Nephron (organoid): ENCODE data around the gene KLK7.

ENCODE experiments used
- H3K27ac Mint-ChIP-seq, 3 experiments: 2 replicates each; pipeline ENCODE4 v1.8.0; 2020; ENCODE audit warnings: mixed read lengths in 3 of 3, mild to moderate bottlenecking in 2 of 3, moderate library complexity in 1 of 3
- H3K27me3 Mint-ChIP-seq: 2 replicates; pipeline ENCODE4 v1.8.0; 2021; ENCODE audit warnings: low read depth, mild to moderate bottlenecking, moderate library complexity, mixed read lengths
- H3K36me3 Mint-ChIP-seq: 2 replicates; pipeline ENCODE4 v1.8.0; 2020; ENCODE audit warnings: low read depth, mixed read lengths
- H3K4me1 Mint-ChIP-seq: 2 replicates; pipeline ENCODE4 v1.8.0; 2020; ENCODE audit warnings: mixed read lengths
- H3K4me3 Mint-ChIP-seq, 3 experiments: 2 replicates each; pipeline ENCODE4 v1.8.0; 2020; ENCODE audit warnings: mild to moderate bottlenecking in 3 of 3, mixed read lengths in 3 of 3, moderate library complexity in 2 of 3
- H3K9me3 Mint-ChIP-seq: 2 replicates; pipeline ENCODE4 v1.8.0; 2020; ENCODE audit warnings: mixed read lengths
- TF ChIP-seq, protein P1 (sequence below), 3 experiments: fragments of 200-600 bp; sonication (generic); IDR thresholded peaks; one replicate each; pipeline ENCODE4 v1.5.0; 2021; ENCODE audit warnings: antibody characterized with exemption in 3 of 3; ENCODE audit not compliant: unreplicated experiment in 3 of 3

KLK7 gene

DNA sequence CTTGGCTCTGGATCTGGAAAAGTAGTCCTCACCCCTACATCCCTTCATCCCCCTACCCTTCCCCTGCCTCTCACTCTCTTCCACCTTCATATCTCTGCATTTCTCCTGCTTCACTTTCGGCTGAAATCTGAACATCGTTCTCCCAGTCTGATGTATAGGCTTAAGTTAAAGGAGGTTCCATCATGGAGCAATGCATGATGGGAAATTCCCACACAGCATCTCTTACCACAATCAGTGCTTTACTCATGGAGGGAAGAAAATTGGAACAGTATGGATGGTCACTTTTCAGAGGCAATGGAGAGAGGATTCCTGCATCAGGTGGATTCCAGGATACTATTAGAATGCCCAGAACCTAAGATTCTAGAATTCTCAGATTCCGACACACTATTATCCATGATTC, 23.8 kb upstream of the KLK7 start:
- H3K27ac Mint-ChIP-seq = no peak overlapping the region
- H3K4me1 Mint-ChIP-seq = no peaks in the 10 kb centered on the region
- peaks cover 44% of the 10 kb centered on the region for H3K27me3 Mint-ChIP-seq
- H3K36me3 Mint-ChIP-seq = no peaks in the 10 kb centered on the region
- H3K4me3 Mint-ChIP-seq = no peak overlapping the region
- H3K9me3 Mint-ChIP-seq = no peaks in the 10 kb centered on the region
- TF ChIP-seq, protein P1, sequence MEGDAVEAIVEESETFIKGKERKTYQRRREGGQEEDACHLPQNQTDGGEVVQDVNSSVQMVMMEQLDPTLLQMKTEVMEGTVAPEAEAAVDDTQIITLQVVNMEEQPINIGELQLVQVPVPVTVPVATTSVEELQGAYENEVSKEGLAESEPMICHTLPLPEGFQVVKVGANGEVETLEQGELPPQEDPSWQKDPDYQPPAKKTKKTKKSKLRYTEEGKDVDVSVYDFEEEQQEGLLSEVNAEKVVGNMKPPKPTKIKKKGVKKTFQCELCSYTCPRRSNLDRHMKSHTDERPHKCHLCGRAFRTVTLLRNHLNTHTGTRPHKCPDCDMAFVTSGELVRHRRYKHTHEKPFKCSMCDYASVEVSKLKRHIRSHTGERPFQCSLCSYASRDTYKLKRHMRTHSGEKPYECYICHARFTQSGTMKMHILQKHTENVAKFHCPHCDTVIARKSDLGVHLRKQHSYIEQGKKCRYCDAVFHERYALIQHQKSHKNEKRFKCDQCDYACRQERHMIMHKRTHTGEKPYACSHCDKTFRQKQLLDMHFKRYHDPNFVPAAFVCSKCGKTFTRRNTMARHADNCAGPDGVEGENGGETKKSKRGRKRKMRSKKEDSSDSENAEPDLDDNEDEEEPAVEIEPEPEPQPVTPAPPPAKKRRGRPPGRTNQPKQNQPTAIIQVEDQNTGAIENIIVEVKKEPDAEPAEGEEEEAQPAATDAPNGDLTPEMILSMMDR (IDR thresholded peaks at IDR 0.05; ENCODE audit: unreplicated experiment in 3 of 3) = no peak

DNA sequence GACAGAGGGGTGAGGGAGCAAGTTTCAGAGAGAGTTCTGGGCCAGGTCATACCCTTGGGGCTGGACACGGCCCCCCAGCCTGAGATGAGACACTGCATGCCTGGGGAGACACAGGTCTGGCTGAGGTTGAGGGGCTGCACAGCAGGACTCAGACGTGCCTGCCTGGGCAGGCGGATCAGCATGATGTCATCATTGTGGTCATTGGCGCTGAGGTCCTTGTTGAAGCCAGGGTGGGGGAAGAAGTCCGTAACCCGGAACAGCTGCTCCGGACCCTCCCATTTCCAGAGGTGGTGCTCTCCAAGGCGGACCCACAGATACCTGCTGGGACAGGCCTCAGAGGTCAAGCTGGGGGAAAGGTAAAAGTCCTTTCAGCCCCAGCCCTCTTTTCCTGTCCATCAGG, 22.7 kb upstream of the KLK7 start:
- Mint-ChIP-seq H3K36me3 (no peaks in the 10 kb centered on the region), H3K4me1 (peaks cover 10% of the 10 kb centered on the region), H3K27ac (no peak overlapping the region), H3K4me3 (no peak overlapping the region), H3K27me3 (peaks cover 41% of the 10 kb centered on the region), H3K9me3 (no peaks in the 10 kb centered on the region)
- TF ChIP-seq, protein P1 (IDR thresholded peaks at IDR 0.05; ENCODE audit: unreplicated experiment in 3 of 3) = no peak

GRCh38 chr19:51005248-51005647, 21.5 kb upstream of the KLK7 start:
- peaks cover 13% of the 10 kb centered on the region for H3K4me1 Mint-ChIP-seq
- TF ChIP-seq, protein P1 (IDR thresholded peaks at IDR 0.05; ENCODE audit: unreplicated experiment in 3 of 3) = no peak
- H3K27me3 Mint-ChIP-seq = peaks cover 32% of the 10 kb centered on the region
- H3K4me3 Mint-ChIP-seq = no peak overlapping the region
- H3K9me3 Mint-ChIP-seq = no peaks in the 10 kb centered on the region
- no peaks in the 10 kb centered on the region for H3K36me3 Mint-ChIP-seq
- no peak overlapping the region for H3K27ac Mint-ChIP-seq

DNA sequence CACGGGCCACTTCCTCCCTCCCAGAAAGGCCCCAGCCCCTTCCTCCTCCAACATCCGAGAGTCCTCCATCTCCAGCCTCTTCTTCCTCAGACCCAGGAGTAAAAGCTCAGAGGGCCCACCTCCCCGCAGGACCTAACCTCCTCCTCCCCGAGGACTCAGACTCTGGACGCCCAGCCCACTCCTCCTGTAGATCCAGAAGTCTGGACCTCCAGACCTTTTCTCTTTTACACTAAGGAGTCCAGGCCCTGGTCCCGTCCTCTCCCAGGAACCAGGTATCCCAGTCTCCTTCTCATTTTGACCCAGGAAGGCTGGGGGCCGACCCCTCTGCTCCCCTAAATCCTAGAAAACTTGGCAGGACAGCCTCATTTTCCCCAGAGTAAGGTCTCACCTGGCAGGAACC, 19.6 kb upstream of the KLK7 start:
- H3K4me1 Mint-ChIP-seq = peaks cover 13% of the 10 kb centered on the region
- no peaks in the 10 kb centered on the region for H3K9me3 Mint-ChIP-seq
- H3K27me3 Mint-ChIP-seq = peaks cover 26% of the 10 kb centered on the region
- TF ChIP-seq, protein P1 (IDR thresholded peaks at IDR 0.05; ENCODE audit: unreplicated experiment in 3 of 3) = no peak
- no peak overlapping the region for H3K4me3 Mint-ChIP-seq
- H3K27ac Mint-ChIP-seq = no peak overlapping the region
- H3K36me3 Mint-ChIP-seq = no peaks in the 10 kb centered on the region

DNA sequence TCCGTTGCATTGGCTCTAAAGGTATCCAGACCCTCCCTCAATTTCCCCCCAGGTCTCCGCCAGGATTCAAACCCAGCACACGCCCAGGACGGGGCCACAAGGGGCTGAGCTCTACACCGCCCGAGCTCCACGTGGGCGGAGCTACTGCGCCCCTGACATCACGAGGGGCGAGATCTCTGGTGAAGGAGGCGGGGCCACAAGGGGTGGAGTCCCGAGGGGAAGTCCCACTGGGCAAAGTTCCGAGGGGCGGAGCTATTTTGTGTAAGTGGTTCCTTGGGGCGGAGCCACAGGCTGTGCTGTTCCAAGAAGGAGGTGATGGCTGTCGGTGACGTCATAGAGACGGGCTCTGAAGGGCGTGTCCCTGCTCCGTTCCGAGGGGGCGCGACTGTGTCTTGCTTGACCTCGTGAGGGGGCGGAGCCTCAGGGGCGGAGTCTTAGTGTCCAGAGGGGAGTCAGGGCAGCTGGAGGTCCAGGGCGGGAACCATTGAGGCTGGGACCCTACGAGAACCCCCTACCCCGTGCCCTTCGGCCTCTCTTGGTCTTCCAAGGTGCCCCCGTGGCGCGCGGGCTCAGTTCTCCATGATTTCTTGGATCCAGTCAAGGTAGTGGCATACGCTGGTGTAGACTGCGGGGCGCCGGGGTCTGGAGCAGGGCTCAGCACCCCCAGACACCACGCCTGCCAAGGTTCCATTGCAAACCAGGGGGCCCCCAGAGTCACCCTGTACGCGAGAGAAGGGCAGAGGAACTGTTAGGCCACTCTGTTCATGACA, 19.0 kb upstream of the KLK7 start:
- Mint-ChIP-seq H3K27me3 (peaks cover 31% of the 10 kb centered on the region), H3K36me3 (no peaks in the 10 kb centered on the region), H3K4me3 (peak overlapping the region in 1 of 3 experiments; percentile 63), H3K4me1 (peaks cover 13% of the 10 kb centered on the region), H3K27ac (peak overlapping the region in 2 of 3 experiments; percentile 53 to 76), H3K9me3 (no peaks in the 10 kb centered on the region)
- TF ChIP-seq, protein P1 (IDR thresholded peaks at IDR 0.05; ENCODE audit: unreplicated experiment in 3 of 3) = no peak

DNA sequence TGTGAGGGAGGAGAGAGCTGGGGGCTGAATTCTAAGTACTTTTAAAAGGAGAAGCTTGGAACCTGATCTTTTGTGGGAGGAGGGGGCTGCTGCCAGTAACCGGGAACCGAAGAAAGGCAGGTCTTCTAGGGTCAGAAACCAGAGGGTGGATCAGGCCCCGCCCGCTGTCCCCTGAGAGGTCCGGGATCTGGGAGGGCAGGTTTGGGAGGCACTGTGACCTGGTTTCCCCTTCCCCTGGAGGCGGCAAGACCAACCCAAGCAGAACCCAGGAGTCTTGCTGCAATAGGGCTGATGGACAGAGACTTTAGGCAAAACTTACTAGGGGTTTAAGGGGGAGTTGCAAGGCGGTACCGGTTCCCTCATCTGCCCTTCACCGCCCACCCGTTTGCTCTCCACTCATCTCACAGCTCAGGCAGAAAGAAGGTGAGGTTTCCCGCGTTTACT, 18.4 kb upstream of the KLK7 start:
- no peaks in the 10 kb centered on the region for H3K9me3 Mint-ChIP-seq
- H3K4me3 Mint-ChIP-seq = peak overlapping the region in 2 of 3 experiments; percentile 21 to 63
- peak overlapping the region; percentile 53 to 76 (median 66) for H3K27ac Mint-ChIP-seq
- H3K4me1 Mint-ChIP-seq = peaks cover 13% of the 10 kb centered on the region
- peaks cover 28% of the 10 kb centered on the region for H3K27me3 Mint-ChIP-seq
- H3K36me3 Mint-ChIP-seq = no peaks in the 10 kb centered on the region
- TF ChIP-seq, protein P1 (IDR thresholded peaks at IDR 0.05; ENCODE audit: unreplicated experiment in 3 of 3) = no peak
